ELF-1 (cell line): ENCODE data around the gene FZD10.
A peak's percentile ranks its signal among the peaks of the same experiment; 100 is the strongest.

Experiments
- DNase-seq: peaks from one replicate; pipeline ENCODE4 v3.0.0-alpha.2; 2016; ENCODE audit warnings: low read depth, low spot score

The FZD10 gene

GRCh38 chr12:130132831-130133511 lies 29.3 kb upstream of the FZD10 start:
- peak; percentile 34 for DNase-seq

DNA sequence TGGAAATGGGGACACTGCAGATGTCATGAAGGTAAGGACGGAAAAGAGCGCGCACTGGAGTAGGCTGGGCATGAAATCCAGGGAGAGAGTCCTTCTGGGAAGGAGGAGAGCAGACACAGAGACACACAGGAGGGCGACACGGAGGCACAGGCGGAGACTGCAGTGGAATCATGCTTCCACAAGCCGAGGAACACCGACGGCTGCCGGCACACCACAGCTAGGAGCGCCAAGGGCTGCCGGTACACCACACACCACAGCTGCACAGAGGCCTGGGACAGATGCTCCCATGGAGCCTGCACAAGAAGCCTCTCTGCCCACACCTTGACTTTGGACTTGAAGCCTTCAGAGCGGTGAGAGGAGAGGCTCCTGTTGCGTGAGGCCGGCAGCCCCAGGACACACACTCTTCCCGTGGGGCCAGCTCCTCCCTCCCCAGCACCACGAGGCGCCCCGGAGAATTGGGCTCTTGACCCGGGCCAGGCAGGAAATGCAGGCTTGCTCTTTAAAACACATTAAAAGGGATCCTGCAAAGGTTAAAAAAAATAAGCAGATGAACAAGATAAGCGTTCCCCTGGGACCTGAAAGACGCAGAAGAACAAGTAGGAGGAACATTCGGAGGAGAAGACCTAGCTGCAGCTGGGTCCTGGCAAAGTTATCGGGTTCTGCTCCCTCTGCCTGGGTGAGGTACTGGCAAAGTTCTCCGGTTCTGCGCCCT lies 28.3 kb upstream of the FZD10 start:
- no peak for DNase-seq

DNA sequence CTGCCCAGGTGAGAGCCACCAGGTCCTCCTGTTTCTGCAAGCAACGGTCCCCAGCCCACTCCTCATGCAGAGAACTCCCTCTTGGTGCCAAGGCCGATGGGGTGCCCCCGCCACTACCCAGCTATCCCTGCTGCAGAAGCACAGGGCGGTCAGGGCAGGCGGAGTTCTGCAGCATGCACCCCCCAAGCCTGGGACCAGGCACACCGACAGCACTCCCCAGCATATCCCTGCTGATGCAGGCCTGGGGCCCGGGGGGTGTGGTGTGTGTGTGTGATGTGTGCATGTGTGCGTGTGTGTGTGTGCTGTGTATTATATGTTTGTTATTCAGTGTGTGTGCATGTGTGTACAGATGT lies 27.7 kb upstream of the FZD10 start:
- no peak for DNase-seq

DNA sequence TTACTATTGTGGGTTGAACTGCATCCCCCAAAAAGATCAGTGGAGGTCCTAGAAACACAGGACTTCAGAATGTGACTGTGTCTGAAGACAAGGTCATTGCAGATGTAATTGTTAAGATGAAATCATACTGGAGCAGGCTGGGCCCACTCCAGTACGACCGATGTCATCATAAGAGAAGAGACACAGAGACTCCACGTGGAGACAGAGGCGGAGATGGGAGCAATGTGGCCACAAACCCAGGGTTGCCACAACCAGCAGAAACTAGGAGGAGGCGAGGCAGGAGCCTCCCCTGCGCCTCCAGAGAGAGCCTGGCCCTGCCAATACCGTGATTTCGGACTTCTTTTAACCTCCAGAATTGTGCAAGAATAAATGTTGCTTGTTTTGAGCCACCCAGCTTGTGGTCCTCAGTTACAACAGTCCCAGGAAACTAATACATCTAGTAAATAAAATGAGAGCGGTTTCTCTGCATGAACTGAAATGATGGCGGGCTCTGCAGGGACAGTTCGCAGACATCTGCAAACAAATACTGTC lies 25.7 kb upstream of the FZD10 start:
- no peak for DNase-seq

- peak; percentile 64 for DNase-seq
These were observed 24.9 kb upstream of the FZD10 start for GRCh38 chr12:130137040-130138018.

DNA sequence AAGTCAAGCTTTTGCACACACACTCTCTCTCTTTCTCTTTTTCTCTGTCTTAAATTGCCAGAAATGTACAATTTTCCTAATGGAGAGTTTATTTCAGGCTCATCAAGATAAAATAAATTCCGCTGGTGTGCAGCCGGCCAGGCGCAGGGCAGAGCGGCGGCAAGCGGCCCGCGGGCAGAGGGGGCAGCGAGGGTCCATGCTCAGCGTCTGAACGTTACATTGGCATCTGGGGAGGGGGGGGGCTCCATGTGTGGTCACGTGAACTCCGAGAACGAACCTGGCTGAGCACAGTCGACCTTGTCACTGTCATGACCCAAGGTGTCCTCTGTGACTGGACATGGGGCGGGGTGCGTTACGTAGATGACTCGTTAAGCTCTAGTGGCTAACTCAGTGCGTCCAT lies 23.8 kb upstream of the FZD10 start:
- no peak for DNase-seq

DNA sequence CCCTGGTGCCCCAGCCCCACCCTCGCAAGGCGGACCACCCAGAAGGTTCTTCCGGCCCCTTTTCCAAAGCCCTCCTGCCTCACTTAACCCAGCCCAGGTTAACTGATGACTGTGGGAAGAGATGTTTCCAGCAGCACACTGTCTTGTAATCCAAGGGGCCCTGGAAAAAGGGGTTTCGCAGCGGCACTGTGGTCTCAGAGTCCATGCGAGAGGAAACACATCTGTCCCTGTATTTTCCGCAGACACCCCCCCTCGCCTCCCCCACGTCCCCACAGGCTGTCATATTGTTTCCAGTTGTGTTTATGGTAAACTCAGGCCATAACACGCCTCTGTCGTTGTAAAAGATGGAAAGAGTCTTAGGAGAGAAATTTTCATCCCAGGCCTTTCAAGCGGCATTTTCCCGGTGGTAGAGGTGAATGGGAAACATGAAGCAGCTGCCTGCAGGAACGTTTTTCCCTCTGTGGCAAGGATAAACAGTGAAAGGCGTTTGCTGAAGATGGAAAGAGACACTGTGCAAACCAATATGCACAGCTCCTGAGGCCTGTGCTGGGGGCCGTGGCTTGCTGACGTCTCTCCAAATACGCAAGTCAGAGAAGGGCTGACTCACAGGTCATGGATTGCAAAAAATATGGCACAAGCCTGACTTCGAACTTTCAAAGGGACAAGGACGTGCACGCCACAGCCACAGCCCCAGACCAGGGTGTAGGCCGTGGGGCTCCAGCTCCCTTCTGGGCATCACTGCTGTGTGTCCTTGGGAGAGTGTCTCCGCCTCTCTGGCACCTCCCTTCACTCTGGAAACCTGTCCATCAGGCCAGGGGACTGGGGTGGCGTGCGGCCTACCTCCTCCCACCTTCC lies 22.5 kb upstream of the FZD10 start:
- no peak for DNase-seq

DNA sequence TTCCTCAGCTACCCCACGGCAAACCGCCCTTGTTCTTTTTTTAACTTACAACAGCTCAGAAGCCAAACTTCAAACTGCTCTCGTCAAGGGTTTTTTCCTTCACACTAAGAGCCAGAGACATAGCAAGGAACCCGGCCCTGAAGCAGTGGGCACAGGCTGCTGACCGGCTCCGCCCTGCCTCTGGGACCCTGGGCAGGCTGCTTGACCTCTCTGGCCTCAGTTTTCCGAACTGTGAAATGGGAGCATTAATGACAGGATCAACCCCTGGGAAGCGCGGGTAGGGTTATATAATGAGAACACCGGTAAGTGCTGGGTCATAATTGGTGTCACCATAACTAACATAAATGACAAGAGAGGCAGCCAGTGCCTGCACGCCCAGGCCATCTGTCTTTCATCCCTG lies 21.2 kb upstream of the FZD10 start:
- DNase-seq, result no peak

GRCh38 chr12:130141901-130142683 lies 20.2 kb upstream of the FZD10 start:
- no peak for DNase-seq

- no peak for DNase-seq
These were observed 19.5 kb upstream of the FZD10 start for GRCh38 chr12:130142736-130143135.

GRCh38 chr12:130143136-130143535 lies 19.1 kb upstream of the FZD10 start:
- no peak for DNase-seq

- DNase-seq, result no peak
These were observed 18.0 kb upstream of the FZD10 start for GRCh38 chr12:130144256-130144655.

DNA sequence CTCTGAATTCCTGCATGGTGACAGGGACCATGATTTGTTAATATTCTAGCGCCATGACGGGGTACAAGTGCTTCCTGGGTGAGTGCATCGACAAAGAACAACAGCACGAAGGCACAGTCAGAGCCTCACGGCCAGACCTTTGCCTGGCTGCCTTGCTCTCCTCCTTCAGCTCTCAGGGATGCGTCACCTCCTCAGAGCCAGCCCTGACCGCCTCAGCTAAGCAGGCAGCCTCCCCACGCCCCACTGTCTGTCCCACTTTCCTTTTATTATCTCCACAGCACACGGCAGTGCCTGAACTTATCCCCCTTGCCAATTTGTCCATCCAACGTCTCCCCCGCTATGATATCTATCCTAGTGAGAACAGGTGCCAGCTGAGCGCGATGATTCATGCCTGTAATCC lies 16.5 kb upstream of the FZD10 start:
- no peak for DNase-seq

DNA sequence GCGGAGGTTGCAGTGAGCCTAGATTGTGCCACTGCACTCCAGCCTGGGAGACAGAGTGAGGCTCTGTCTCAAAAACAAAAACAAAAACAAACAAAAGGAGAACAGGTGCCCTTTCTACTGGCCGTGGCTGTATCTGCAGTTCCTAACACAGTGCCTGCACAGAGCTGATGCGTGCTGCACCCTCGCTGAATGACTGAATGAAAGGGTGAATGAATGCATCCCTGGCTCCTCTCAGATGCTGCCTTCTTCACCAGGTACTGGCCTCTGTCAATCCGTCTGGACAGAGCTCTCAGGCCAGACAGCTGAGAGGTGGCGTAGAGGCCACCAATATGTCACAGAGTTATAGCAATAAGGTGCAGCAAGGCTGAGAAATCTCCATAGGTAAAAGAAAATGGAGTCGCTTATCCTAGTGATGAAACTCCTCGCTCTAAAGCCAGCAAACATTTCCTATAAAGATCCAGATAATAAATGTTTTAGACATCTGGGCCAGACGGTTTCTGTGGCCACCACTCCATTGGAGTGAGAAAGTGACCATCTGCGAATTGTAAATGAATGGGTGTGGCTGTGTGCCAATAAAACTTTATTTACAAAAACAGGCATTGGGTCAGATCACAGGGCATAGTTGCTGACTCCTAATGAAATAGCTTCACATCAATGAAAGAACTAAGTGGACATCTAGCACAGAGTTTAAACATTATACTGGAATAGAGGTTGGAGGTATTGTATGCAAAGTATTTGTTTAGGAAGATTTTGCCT lies 15.9 kb upstream of the FZD10 start:
- no peak for DNase-seq

GRCh38 chr12:130147875-130148596 lies 14.2 kb upstream of the FZD10 start:
- DNase-seq, result no peak

DNA sequence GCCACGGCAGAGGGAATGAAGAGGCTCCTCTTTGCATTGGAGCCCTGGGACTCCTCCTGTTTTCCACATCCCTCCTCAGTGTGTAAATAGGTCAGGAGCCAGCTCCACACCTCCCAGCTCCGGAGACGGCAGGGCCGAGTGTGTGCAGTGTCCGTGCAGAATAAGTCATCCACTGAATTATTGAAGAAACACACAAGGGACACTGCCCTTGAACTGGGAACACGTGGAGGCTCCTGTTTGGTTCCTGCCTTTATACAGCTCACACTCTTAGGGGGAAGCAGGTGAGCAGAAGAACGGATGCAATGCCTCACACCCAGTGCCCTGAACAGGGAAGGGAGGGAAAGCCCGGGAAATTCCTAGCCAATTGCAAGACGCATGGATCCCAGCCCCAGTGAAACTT lies 10.4 kb upstream of the FZD10 start:
- DNase-seq, result no peak

- no peak for DNase-seq
These were observed 9.9 kb upstream of the FZD10 start for GRCh38 chr12:130152386-130152785.

DNA sequence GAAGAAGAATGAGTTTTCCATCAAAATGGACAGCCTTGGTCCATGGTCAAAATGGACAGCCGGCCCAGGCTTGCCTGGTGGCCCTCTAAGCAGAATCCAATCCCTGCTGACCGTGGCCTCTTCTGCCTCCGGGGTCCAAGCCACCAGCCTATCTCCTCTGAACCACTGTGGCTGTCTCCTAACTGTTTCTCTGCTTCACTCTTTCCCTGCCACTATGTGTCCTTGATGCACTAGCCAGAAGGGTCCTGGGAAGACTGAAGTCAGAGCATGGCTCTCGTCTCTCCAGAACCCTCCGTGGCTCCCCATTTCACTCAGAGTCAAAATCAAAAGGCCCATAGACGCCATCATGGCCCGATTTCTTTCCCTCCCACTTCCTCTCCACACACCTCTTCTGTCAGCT lies 8.5 kb upstream of the FZD10 start:
- no peak for DNase-seq
